H9 (cell line): ENCODE results near the gene ZAR1. TPM values are rescaled to one million over a fixed set of nuclear protein-coding genes. Genes with fewer than 3 reads are reported as not detected.

ENCODE experiments used
- DNase-seq: peaks from one replicate; pipeline ENCODE4 v3.0.0-alpha.2; 2017
- H2AFZ ChIP-seq: one replicate; pipeline ENCODE4 v1.6.1; 2013; ENCODE audit warnings: mild to moderate bottlenecking, low read length, control low read depth, moderate library complexity
- H2AK5ac ChIP-seq: 2 replicates; pipeline ENCODE4 v1.6.1; 2013; ENCODE audit warnings: low read length, control low read depth, mixed read lengths; ENCODE audit not compliant: insufficient read length
- H2BK120ac ChIP-seq: one replicate; pipeline ENCODE4 v1.6.1; 2013; ENCODE audit warnings: low read depth, mild to moderate bottlenecking, low read length, control low read depth, inconsistent platforms; ENCODE audit not compliant: poor library complexity, severe bottlenecking
- H2BK12ac ChIP-seq: 2 replicates; pipeline ENCODE4 v1.6.1; 2013; ENCODE audit warnings: low read length, control low read depth, mixed read lengths, low read depth; ENCODE audit not compliant: insufficient read length
- H2BK15ac ChIP-seq: 2 replicates; pipeline ENCODE4 v1.6.1; 2013; ENCODE audit warnings: low read depth, low read length, control low read depth
- H2BK20ac ChIP-seq: one replicate; pipeline ENCODE4 v1.6.1; 2013; ENCODE audit warnings: low read depth, mild to moderate bottlenecking, low read length, control low read depth, inconsistent platforms; ENCODE audit not compliant: poor library complexity, severe bottlenecking
- H2BK5ac ChIP-seq: 2 replicates; pipeline ENCODE4 v1.6.1; 2013; ENCODE audit warnings: low read length, control low read depth, mixed read lengths; ENCODE audit not compliant: insufficient read length
- H3K14ac ChIP-seq: 2 replicates; pipeline ENCODE4 v1.6.1; 2013; ENCODE audit warnings: low read length, control low read depth; ENCODE audit not compliant: insufficient read depth
- H3K18ac ChIP-seq: 2 replicates; pipeline ENCODE4 v1.6.1; 2013; ENCODE audit warnings: low read depth, mild to moderate bottlenecking, mixed read lengths, low read length, control low read depth; ENCODE audit not compliant: insufficient read length
- H3K23ac ChIP-seq: 2 replicates; pipeline ENCODE4 v1.6.1; 2013; ENCODE audit warnings: low read length, control low read depth, mixed read lengths, low read depth; ENCODE audit not compliant: insufficient read length
- H3K23me2 ChIP-seq: 2 replicates; pipeline ENCODE4 v1.6.1; 2013; ENCODE audit warnings: low read depth, mild to moderate bottlenecking, mixed read lengths, low read length, control low read depth; ENCODE audit not compliant: insufficient read length, poor library complexity, severe bottlenecking
- H3K27ac ChIP-seq: 2 replicates; pipeline ENCODE4 v1.5.1; 2013; ENCODE audit warnings: low read length, control low read depth, mixed read lengths, low read depth; ENCODE audit not compliant: insufficient read length
- H3K27me3 ChIP-seq: 2 replicates; pipeline ENCODE4 v1.6.1; 2013; ENCODE audit warnings: low read length, control low read depth, inconsistent platforms; ENCODE audit not compliant: insufficient read depth
- H3K4ac ChIP-seq: 2 replicates; pipeline ENCODE4 v1.6.1; 2013; ENCODE audit warnings: low read depth, mild to moderate bottlenecking, control low read depth, inconsistent platforms, low read length, moderate library complexity
- H3K4me1 ChIP-seq: 2 replicates; pipeline ENCODE4 v1.6.1; 2013; ENCODE audit warnings: low read length, control low read depth, inconsistent platforms; ENCODE audit not compliant: insufficient read depth
- H3K4me2 ChIP-seq: 2 replicates; pipeline ENCODE4 v1.6.1; 2013; ENCODE audit warnings: low read length, control low read depth, mixed read lengths; ENCODE audit not compliant: insufficient read length, insufficient read depth
- H3K56ac ChIP-seq: 2 replicates; pipeline ENCODE4 v1.6.1; 2013; ENCODE audit warnings: low read depth, mild to moderate bottlenecking, mixed read lengths, low read length, control low read depth; ENCODE audit not compliant: insufficient read length
- H3K79me1 ChIP-seq: 2 replicates; pipeline ENCODE4 v1.6.1; 2013; ENCODE audit warnings: low read depth, mild to moderate bottlenecking, moderate library complexity, low read length, control low read depth, inconsistent platforms; ENCODE audit not compliant: insufficient read depth, poor library complexity, severe bottlenecking
- H3K79me2 ChIP-seq: 2 replicates; pipeline ENCODE4 v1.6.1; 2013; ENCODE audit warnings: low read length, control low read depth, inconsistent platforms; ENCODE audit not compliant: insufficient read depth
- H3K9ac ChIP-seq: 2 replicates; pipeline ENCODE4 v1.6.1; 2013; ENCODE audit warnings: low read length, control low read depth, mixed read lengths; ENCODE audit not compliant: insufficient read length; ENCODE audit errors: extremely low read depth
- H3K9me3 ChIP-seq: one replicate; pipeline ENCODE4 v1.6.1; 2013; ENCODE audit warnings: low read depth, low read length, inconsistent platforms; ENCODE audit not compliant: control insufficient read depth
- H3T11ph ChIP-seq: one replicate; pipeline ENCODE4 v1.6.1; 2013; ENCODE audit warnings: mild to moderate bottlenecking, low read length, control low read depth, inconsistent platforms
- H4K20me1 ChIP-seq: one replicate; pipeline ENCODE4 v1.6.1; 2013; ENCODE audit not compliant: control insufficient read depth, insufficient read length, insufficient read depth
- H4K5ac ChIP-seq: 2 replicates; pipeline ENCODE4 v1.6.1; 2013; ENCODE audit warnings: low read depth, mild to moderate bottlenecking, mixed read lengths, low read length, control low read depth; ENCODE audit not compliant: insufficient read length
- H4K8ac ChIP-seq: replicated peaks from 2 replicates; pipeline ENCODE4 v1.6.1; 2013; ENCODE audit warnings: low read length, control low read depth, mixed read lengths, low read depth; ENCODE audit not compliant: insufficient read length
- H4K91ac ChIP-seq: 2 replicates; pipeline ENCODE4 v1.6.1; 2013; ENCODE audit warnings: low read depth, mild to moderate bottlenecking, moderate library complexity, mixed read lengths, low read length, control low read depth; ENCODE audit not compliant: insufficient read length
- H3K27ac Mint-ChIP-seq, 3 experiments: 2 replicates in 2 of 3; 3 replicates in 1 of 3; pipeline ENCODE4 v1.8.0; 2020 to 2021; ENCODE audit warnings: mixed read lengths in 3 of 3, mild to moderate bottlenecking in 1 of 3, moderate library complexity in 1 of 3
- H3K27me3 Mint-ChIP-seq: 2 replicates; pipeline ENCODE4 v1.8.0; 2021; ENCODE audit warnings: low read depth, mild to moderate bottlenecking, moderate library complexity, mixed read lengths
- H3K36me3 Mint-ChIP-seq, 3 experiments: 2 replicates in 2 of 3; 3 replicates in 1 of 3; pipeline ENCODE4 v1.8.0; 2020 to 2021; ENCODE audit warnings: low read depth in 3 of 3, mixed read lengths in 3 of 3; ENCODE audit not compliant: insufficient read depth in 1 of 3
- H3K4me1 Mint-ChIP-seq, 2 experiments: 2 replicates each; pipeline ENCODE4 v1.8.0; 2020; ENCODE audit warnings: mixed read lengths in 2 of 2
- H3K4me3 Mint-ChIP-seq, 2 experiments: 2 replicates in 1 of 2; 3 replicates in 1 of 2; pipeline ENCODE4 v1.8.0; 2020 to 2021; ENCODE audit warnings: mild to moderate bottlenecking in 2 of 2, mixed read lengths in 2 of 2, moderate library complexity in 1 of 2
- H3K9me3 Mint-ChIP-seq, 2 experiments: 2 replicates in 1 of 2; 3 replicates in 1 of 2; pipeline ENCODE4 v1.8.0; 2020; ENCODE audit warnings: mild to moderate bottlenecking in 2 of 2, mixed read lengths in 2 of 2, moderate library complexity in 1 of 2
- WGBS: extraction: QIAGEN DNeasy Blood & Tissue Kit; methylation state at CpG from one replicate; pipeline ENCODE4 v1.1.7; 2013; ENCODE audit warnings: missing lambda C conversion rate, low lambda C conversion rate, mixed read lengths; ENCODE audit not compliant: insufficient read length; ENCODE audit errors: extremely low coverage; 5-methylcytosine and 5-hydroxymethylcytosine counted together
- total RNA-seq: library from RNA; stranded (reverse); gene quantifications from 2 replicates; pipeline ENCODE4 v1.2.1, GENCODE V29; 2021
- TF ChIP-seq, protein P1 (sequence below): fragments of 200-600 bp; sonication (generic); conservative IDR thresholded peaks from 3 replicates; pipeline ENCODE4 v1.8.0; 2021; ENCODE audit warnings: antibody characterized with exemption, mild to moderate bottlenecking

Gene ZAR1
- total RNA-seq, 1 experiment from 2014 or later = 0.61 TPM

DNA sequence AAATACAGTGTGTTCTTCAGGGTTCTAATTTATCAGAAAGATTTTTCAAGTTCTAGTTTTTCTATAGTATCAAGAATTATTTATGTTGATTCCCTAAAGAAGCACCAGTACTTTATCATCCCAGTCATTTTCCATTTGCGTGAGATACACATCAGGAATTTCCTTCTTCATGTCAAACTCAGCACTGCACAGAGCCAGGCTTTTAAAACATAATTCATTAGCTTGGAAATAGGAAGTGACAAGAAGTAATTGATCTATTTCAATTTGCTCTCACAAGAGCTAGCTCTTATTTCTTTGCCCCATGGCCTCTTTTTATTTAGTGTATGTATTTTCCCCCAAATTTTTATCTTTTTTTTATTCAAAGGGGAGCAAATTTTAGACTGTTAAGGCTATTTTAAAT lies 19.9 kb upstream of the ZAR1 start:
- Histone ChIP-seq H4K8ac (no peak overlapping the region), H2AFZ (no peak overlapping the region), H3T11ph (no peak overlapping the region), H3K4ac (no peak overlapping the region), H3K4me1 (no peaks in the 10 kb centered on the region; the same call in 1 of the 2 replicates), H3K4me2 (no peak overlapping the region), H3K27me3 (no peaks in the 10 kb centered on the region), H3K23ac (no peak overlapping the region), H3K18ac (no peak overlapping the region), H3K27ac (no peak overlapping the region), H3K9me3 (no peaks in the 10 kb centered on the region), H3K79me2 (no peaks in the 10 kb centered on the region), H3K23me2 (peaks cover 3% of the 10 kb centered on the region), H3K14ac (no peak overlapping the region), H3K79me1 (no peaks in the 10 kb centered on the region), H2BK15ac (no peak overlapping the region), H2BK12ac (no peak overlapping the region), H3K56ac (no peak overlapping the region), H2BK20ac (no peak overlapping the region), H3K9ac (no peak overlapping the region), H2BK120ac (no peak overlapping the region), H4K91ac (no peak overlapping the region), H2BK5ac (no peak overlapping the region), H4K5ac (no peak overlapping the region), H4K20me1 (no peaks in the 10 kb centered on the region), H2AK5ac (no peak overlapping the region)
- TF ChIP-seq, protein P1, sequence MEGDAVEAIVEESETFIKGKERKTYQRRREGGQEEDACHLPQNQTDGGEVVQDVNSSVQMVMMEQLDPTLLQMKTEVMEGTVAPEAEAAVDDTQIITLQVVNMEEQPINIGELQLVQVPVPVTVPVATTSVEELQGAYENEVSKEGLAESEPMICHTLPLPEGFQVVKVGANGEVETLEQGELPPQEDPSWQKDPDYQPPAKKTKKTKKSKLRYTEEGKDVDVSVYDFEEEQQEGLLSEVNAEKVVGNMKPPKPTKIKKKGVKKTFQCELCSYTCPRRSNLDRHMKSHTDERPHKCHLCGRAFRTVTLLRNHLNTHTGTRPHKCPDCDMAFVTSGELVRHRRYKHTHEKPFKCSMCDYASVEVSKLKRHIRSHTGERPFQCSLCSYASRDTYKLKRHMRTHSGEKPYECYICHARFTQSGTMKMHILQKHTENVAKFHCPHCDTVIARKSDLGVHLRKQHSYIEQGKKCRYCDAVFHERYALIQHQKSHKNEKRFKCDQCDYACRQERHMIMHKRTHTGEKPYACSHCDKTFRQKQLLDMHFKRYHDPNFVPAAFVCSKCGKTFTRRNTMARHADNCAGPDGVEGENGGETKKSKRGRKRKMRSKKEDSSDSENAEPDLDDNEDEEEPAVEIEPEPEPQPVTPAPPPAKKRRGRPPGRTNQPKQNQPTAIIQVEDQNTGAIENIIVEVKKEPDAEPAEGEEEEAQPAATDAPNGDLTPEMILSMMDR = no peak
- peaks cover 4 to 6% of the 10 kb centered on the region in 2 experiments for H3K4me1 Mint-ChIP-seq
- DNase-seq = no peak
- no CpG with 5 or more reads among the region's 1 CpG for WGBS
- no peaks in the 10 kb centered on the region; a peak in 1 of 5 replicates for H3K9me3 Mint-ChIP-seq
- no peak overlapping the region for H3K4me3 Mint-ChIP-seq
- no peaks in the 10 kb centered on the region for H3K36me3 Mint-ChIP-seq
- no peak overlapping the region for H3K27ac Mint-ChIP-seq
- H3K27me3 Mint-ChIP-seq = no peaks in the 10 kb centered on the region; the same call in 1 of the 2 replicates
